Fibroblast of villous mesenchyme (primary cell): Measurements from ENCODE around the gene ABCA9. TPM values are rescaled to one million over a fixed set of nuclear protein-coding genes. Genes with fewer than 3 reads are reported as not detected.

ENCODE experiments used
- DNase-seq: peaks from one replicate; pipeline ENCODE4 v3.0.0-alpha.2; 2010; ENCODE audit warnings: low read depth
- H3K4me3 ChIP-seq: 2 replicates; pipeline ENCODE4 v1.5.1; 2011; ENCODE audit warnings: low read depth, mild to moderate bottlenecking, low read length
- CTCF ChIP-seq: IDR thresholded peaks from 2 replicates; pipeline ENCODE4 v1.5.1; 2012; ENCODE audit warnings: low read depth, mild to moderate bottlenecking, low read length; ENCODE audit not compliant: insufficient read depth
- total RNA-seq: library from RNA; depleted of rRNA; stranded (reverse); fragments of >200 nt; gene quantifications from 2 replicates; pipeline ENCODE4 v1.2.3, GENCODE V29; 2012

ABCA9 gene
- 2.2 and 2.3 TPM in 2 replicates for total RNA-seq

DNA sequence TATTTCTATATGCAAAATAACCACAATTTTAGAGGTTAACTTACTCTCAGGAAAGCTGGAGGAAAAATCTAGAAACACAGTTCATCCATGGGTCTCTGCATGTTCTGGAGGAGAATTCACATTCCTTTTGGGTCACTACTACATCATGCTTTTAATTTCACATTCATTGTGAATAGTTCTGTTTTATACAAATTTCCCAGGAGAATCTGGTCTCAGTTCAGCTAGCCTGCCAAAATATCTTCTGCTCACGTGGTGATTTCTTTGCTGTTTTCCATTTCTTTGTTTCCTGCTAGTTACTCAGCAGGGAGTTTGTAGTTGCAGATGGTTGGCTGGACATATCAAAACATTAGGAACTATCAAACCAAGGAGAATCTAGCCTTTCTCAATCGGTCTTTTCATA is at the start of gene ABCA9:
Gene ABCA9 (minus strand): TSS at position 106 of the 400 bp plus-strand sequence. CDS start 9,801 bp downstream, outside the sequence.
- no peak within 1 kb of the TSS for H3K4me3 ChIP-seq
- no peak for TF ChIP-seq CTCF
- DNase-seq: peak; percentile 79

- H3K4me3 ChIP-seq: no peak overlapping the region
- no peak for TF ChIP-seq CTCF
- no peak for DNase-seq
These were observed 45.4 kb upstream of the ABCA9 start for GRCh38 chr17:69105907-69106730.

GRCh38 chr17:69103557-69104233 is 43.0 kb upstream of the ABCA9 start:
- H3K4me3 ChIP-seq: no peak overlapping the region
- no peak for DNase-seq
- TF ChIP-seq CTCF: no peak

- DNase-seq: no peak
- TF ChIP-seq CTCF: no peak
- no peak overlapping the region for H3K4me3 ChIP-seq
These were observed 37.9 kb upstream of the ABCA9 start for GRCh38 chr17:69098625-69099024.

GRCh38 chr17:69096541-69096940 is 35.8 kb upstream of the ABCA9 start:
- DNase-seq: no peak
- no peak for TF ChIP-seq CTCF
- no peak overlapping the region for H3K4me3 ChIP-seq

- no peak overlapping the region for H3K4me3 ChIP-seq
- DNase-seq: no peak
- TF ChIP-seq CTCF: no peak
These were observed 33.3 kb upstream of the ABCA9 start for GRCh38 chr17:69093995-69094394.
